Stimulated activated CD8-positive, alpha-beta memory T cell treated with anti-CD3 and anti-CD28 coated beads, Interleukin-15, amount 100 ng/mL, for 4 hours (primary cell): ENCODE measurements around the gene LIME1.

Experiments used
- DNase-seq, 2 donors: peaks; one replicate each; pipeline ENCODE4 v3.0.0-alpha.2; 2020; ENCODE audit warnings: low read depth in 2 of 2

LIME1 gene

DNA sequence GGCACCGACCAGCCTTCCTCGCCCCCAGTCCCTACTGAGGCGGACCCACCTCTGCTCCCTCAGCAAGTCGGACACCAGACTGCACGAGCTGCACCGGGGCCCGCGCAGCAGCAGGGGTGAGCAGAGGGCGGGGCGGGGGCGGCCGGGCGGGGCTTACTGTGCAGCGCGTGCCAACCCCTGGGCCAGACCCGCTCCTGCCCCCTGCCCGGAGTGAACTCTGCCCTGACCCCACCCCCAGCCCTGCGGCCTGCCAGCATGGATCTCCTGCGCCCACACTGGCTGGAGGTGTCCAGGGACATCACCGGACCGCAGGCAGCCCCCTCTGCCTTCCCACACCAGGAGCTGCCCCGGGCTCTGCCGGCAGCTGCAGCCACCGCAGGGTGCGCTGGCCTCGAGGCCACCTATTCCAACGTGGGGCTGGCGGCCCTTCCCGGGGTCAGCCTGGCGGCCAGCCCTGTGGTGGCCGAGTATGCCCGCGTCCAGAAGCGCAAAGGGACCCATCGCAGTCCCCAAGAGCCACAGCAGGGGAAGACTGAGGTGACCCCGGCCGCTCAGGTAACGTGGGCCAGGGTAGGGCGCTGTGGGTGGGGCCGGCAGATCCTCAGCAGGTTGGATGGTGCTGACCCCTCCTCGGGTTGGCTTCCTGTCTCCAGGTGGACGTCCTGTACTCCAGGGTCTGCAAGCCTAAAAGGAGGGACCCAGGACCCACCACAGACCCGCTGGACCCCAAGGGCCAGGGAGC is 1.7 kb downstream of the LIME1 start:
- no peak for DNase-seq

DNA sequence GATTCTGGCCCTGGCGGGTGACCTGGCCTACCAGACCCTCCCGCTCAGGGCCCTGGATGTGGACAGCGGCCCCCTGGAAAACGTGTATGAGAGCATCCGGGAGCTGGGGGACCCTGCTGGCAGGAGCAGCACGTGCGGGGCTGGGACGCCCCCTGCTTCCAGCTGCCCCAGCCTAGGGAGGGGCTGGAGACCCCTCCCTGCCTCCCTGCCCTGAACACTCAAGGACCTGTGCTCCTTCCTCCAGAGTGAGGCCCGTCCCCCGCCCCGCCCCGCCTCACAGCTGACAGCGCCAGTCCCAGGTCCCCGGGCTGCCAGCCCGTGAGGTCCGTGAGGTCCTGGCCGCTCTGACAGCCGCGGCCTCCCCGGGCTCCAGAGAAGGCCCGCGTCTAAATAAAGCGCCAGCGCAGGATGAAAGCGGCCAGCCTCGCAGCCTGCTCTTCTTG is 2.2 kb downstream of the LIME1 start:
- no peak for DNase-seq

DNA sequence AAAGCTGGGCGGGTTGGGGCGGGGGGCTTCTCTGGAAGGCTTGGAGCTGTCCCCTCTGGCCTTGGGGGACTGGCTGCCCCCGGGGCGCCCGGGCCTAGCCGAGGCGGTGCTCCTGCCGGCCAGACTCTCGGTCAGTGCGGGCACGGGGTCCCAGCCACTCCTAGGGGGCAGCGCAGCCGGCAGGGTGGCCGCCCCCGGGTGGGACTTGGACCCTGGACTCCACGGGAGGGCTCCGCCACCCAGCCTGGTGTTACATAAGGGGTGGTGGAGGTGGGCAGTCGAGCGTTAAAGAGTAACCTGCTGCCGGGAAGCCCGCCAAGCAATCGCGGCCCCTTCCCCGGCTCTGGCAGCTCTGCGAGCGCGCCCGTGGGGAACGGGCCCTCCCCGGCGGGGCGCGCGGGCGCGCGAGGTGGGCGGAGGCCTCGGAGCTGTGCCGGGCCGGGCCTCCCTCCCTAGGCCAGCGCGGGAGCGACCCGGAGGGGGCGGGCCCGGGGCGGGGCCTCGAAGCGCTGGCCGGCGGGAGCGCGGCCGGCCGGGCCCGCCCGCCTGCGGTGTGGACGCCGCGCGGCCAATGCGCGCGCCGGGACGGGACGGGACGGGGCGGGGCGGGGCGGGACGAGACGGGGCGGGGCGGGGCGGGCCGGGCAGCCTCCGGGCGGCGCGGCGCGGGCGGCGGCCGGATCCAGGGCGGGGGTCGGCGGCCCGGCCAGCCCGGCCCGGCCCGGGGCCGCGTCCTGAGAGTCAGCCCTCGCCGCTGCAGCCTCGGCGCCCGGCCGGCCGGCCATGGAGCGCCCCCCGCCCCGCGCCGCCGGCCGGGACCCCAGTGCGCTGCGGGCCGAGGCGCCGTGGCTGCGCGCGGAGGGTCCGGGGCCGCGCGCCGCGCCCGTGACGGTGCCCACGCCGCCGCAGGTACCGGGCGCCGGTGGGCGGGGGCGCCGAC is 2.9 kb downstream of the LIME1 start, which contains the start of gene SLC2A4RG:
Gene SLC2A4RG (plus strand): TSS at position 647 of the 940 bp plus-strand sequence. CDS start 137 bp downstream, at position 784.
- no peak for DNase-seq

DNA sequence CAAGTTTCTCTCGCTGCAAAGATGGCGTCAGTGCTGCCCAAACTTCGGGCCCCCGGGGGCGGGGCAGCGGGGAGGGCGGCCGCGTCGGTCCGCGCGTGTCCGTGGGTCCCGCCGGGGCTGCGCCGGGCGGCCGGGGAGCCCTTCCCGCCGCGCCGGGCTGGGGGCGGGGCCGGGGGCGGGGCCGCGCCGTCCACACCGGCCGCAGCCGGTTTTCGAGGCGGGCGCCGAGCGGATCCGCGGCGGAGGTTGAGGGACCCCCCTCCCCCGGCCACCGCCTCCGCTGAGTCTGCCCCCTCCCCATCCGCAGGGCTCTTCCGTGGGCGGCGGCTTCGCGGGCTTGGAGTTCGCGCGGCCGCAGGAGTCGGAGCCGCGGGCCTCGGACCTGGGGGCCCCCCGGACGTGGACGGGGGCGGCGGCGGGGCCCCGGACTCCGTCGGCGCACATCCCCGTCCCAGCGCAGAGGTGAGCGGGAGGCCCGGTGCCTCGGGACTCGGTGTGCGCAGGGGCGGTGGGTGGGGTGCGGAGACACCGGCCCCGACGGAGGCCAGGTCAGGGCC is 3.7 kb downstream of the LIME1 start:
- DNase-seq: no peak

DNA sequence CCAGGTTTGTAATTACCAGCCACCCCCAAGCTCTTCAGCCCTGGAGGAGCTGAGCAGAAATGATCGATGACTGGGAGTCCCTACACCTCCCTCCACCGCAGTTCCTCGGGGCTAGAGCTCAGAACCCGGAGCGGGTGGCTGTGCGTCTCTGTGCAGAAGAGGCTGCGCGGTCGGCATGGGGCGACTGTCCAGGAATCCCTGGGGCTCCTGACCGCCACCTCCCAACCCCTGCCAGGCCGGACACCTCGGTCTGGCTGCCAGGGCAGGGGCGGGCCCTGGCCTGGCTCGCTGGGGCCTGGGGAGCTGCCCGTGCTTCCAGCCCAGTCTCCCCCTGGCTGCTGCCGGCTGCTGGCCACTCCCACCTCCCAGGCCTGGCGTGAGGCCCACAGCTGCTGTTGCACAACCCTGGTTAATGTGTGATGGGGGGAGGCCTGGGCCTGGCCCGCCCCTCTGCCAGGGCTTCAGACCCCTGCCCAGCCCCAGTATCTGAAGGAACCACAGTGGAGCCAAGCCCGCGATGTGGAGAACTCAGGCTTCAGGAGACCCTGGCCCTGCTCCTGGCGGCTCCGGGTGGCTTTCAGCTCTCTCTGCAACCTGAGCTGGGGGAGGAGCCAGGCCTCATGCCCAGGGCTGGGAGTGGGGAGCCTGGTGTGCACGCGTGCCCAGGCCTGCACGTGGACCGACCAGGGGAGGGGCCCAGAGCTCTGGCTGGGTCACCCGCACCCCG is 4.3 kb downstream of the LIME1 start:
- no peak for DNase-seq

DNA sequence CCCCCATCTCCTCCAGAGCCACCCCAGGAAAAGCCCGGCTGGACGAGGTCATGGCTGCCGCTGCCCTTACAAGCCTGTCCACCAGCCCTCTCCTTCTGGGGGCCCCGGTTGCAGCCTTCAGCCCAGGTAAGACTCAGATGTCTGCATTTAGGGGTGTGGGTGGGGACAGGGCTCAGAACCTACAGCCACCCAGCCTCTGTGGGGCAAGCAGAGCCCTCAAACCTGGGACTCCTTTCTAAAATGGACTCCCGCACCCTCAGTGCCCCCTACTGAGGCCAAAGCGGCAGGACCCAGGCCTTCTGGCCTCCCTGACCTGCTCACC is 4.9 kb downstream of the LIME1 start:
- DNase-seq: no peak

DNA sequence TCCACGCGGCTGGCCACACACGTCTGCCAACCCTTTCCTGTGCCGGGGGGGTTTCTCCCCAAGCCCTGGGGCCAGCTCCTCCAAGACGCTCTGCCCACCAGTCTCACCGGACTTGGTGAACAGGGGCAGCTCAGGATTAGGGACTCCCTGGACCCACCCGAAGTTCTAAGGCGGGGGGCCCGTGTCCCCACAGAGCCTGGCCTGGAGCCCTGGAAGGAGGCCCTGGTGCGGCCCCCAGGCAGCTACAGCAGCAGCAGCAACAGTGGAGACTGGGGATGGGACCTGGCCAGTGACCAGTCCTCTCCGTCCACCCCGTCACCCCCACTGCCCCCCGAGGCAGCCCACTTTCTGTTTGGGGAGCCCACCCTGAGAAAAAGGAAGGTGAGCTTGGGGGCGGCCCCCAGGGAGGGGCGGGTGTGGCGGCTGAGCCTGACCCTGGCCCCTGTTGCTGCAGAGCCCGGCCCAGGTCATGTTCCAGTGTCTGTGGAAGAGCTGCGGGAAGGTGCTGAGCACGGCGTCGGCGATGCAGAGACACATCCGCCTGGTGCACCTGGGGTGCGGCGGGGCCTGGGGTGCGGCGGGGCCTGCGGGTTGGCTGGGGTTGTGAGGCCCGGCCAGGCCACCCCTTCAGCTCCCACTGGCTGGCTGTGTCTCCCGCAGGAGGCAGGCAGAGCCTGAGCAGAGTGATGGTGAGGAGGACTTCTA is 5.4 kb downstream of the LIME1 start:
- DNase-seq: no peak

DNA sequence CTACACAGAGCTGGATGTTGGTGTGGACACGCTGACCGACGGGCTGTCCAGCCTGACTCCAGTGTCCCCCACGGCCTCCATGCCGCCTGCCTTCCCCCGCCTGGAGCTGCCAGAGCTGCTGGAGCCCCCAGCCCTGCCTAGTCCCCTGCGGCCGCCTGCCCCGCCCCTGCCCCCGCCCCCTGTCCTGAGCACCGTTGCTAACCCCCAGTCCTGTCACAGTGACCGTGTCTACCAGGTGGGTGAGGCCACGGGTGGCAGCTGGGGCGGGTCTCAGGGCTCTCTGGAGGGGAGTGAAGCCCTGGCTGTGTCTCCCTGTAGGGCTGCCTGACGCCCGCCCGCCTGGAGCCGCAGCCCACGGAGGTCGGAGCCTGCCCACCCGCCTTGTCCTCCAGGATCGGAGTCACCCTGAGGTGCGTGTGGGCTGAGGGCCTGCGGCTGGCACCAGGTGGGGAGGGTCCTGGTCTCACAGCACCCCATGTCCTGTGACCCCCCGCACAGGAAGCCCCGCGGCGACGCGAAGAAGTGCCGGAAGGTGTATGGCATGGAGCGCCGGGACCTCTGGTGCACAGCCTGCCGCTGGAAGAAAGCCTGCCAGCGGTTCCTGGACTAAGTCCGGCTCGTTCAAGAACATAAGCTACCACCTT is 6.0 kb downstream of the LIME1 start:
- DNase-seq: no peak

DNA sequence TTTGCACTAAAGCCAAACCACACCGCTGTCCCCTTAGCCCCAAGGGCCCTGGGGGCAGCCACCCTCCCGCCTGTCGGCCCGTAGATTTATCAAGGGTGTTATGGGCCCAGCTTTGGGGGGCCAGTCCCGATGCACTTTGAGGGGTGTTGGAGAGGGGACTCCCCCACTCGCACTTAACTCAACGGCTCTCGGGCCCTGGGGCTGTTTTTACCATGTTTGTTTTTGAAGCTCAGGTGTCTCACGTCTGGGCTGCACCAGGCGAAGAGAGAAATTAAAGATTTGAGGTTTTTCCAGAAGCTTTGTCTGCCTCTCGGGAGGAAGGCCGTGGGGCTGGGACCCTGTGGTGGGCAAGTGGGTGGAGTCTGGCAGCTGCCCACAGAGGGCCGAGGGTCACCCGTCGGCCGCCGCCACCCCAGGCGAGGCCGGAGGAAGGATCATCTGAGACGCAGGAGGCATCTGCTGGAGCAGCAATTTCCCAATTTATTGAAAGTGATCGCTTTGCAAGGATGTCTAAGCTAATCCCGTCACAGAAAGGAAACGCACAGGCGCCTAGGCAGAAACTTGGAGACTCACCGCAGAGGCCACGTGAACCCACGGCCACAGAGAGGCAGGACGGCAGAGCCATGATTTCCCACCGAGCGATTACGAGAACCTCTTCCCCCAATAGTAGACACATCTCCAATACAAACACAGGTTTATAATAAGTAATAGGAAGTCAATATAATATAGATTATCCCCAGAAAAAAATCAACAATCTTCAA is 6.9 kb downstream of the LIME1 start:
- no peak for DNase-seq

DNA sequence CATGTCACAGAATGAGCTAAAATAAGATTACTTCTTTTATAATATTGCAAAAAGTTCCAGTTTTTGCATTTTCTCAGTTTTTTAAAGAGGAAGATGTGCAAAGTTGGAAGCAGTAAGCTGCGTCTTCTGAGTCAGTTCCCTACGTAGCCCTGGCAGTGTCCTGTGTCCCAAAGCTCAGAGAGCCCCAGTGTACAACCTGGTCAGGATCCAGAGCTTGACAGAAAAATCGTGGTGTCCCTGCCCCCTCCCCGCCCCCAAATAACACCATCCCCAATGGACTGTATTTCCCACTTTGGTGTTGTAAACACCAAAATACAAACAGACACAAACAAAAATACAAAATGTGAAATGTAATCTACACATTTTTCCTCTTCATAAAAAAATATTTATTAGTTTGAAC is 7.7 kb downstream of the LIME1 start:
- DNase-seq: no peak

DNA sequence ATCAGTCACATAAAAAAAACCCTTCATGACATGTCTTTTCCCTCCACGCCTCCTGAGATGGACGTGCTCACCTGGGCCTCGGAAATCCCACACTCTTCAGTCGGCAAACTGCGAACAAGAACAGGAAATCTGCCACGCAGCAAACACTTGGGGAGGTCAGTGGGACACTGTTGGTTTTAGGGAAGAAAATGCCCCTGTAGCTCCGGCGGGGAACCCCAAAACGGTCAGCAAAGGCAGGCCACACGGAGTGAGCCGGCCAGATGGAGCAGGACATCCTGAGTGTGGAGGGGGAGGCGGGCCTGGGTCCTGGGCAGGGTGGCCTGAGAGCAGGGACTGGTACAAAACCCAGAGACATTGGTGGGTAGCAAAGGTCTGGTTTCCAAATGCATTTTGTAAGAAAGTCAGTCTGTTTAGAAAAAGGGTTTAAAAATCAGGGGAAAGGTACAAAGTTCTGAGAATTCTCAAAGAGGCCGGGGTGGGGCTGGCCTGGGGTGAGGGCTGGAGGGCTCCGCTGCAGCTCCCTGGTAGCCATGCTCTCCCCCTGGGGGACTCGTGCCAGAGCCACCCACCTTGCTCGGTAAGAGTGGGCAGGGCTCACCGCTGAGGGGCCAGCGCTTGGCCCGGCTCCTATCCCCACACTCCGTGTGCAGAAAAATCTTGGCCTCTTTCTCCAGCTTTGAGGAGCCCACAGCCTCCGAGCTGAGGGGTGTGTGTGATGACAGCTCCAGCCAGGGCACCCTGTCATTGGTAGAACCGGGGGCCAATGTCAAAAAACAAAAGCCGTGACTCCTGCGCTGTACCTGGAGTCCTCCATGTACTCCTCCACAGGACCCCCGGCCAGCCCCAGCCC is 8.3 kb downstream of the LIME1 start:
- DNase-seq: no peak

DNA sequence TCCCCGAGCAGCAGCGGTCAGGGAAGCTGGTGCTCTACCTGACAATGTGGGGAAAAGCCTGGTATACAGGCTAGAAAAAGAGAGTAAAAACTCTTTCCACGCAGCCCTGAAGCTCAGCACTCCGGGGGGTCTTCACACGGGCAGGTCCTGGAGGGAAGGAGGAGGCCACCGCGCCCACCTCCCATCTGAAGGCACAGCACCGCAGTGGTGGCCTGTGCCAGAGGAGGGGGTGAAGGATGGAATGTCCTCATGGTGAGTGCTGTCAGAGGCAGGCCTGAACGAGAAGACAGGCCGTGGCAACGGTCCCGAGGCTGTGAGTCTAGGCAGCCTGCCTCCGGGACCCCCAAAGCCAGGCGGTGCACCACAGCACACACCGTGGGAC is 9.0 kb downstream of the LIME1 start:
- DNase-seq: no peak

DNA sequence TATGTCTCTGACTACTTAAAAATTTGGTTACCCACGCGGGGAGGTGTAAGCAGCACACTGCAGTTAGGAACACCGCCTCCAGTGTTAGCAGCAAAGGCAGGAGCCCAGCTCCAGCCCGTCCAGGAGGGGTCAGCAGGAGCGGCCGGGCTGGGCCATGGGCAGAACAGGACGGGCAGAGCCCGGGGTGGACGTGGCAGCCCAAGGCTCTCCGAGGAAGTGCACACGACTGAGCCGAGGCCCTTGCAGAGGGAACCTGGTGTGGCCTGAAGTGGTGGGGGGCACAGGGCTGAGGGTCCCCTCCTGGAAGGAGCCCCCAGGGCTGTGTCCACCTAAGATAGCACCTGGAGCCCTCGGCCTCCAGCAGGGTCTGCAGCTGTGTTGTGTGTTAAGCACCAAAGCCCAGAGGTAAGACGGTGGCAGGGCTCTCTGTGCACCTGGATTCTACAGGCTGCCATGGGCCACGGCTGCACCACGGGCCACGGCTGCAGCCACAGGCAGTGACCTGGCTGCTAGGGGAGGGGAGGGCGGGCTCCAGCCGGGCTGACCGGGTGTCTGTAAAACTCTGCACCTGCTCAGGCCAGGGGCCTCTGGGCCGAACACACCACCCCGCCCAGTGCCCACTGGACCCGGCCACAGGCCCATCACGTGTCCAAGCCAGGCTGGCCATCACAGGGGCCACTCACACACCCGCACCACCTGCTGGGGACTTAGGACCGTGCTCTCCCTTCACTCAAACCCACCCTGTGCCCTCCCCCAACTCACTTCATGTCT is 9.7 kb downstream of the LIME1 start:
- no peak for DNase-seq

DNA sequence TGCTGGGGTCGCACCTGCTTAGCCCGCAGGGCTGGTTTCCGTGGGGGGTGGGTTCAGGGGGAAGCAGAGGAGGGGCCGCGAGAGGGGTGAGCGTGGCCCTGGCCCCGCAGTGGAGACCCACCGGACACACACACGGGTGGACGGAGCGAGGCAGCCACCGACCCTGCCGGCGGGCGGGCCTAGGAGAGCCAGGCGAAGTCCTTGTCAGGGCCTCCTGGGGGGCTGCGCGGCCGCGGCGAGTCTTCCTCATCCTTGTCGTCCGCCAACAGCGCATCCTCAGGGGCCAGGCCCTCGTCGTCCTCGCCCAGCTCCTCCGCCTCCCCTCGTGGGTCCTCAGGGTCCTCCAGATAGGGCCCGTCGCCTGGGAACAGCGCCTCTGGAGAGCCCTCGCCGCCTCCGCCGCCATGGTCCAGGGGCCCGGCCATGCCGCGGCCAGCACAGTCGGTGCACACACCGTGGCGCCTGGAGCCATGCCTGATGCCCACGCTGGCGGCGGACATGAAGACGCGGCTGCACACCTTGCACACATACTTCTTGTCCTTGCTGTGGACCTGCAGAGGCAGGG is 10.4 kb downstream of the LIME1 start:
- DNase-seq: no peak

DNA sequence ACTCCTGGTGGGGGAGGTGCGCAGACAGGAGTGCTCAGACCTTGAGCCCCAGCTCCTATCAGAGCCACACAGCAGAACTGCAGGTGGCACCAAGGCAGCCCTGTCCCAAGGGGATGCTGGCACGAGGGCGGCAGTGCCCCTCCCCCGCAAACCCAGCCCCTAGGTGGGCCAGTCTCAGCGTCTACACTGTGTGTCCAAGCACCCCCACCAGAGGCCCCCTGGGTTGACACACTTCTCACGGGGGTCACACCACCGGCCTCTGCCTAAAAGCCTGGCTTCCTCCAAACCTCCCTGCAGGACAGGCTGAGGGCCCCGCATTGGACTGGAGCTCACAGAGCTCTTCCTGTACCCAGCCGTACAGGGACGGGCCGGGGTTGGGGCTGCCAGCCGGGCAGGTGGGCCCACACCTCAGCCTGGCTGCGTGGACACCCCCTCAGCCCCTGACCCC is 11.2 kb downstream of the LIME1 start:
- DNase-seq: no peak

DNA sequence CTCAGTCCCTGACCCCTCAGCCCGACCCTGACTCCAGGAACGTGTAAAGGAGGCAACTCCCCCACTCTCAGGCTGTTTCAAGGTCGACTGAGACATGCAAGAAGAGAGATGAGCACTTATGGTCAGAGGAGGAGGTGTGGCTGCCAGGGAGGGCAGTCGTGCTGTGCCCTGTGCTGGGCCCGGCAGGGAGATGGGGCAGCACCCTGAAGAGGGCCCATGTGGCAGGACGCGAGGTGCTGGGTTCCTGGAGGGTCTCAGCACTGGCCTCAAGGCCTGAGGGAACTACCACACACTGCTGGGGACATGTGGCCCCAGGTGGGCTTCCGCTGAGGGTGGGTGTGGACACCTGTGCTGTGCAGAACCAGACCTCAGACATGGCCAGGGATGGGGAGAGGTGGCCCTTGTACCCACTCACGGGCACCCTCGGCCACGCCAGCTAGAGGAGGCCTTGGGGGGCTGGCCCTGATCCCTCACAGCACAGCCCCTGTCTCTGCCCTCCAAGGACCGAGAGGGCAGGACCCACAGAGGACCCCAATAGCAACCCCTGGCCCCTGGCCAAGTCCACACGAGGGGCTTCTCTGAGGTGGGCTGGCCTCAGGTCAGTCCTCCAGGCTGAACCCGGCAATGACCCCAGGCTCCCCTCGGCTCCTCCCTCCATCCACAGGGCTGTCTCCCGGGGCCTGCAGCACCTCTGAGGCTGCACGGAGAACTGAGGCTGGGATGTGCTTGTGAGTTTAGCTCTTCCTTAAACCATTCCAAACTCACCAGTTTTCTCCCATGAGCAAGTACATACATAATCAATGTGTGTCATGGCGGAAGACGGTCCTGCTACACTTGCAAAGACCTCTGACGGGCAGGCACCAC is 11.8 kb downstream of the LIME1 start:
- no peak for DNase-seq

DNA sequence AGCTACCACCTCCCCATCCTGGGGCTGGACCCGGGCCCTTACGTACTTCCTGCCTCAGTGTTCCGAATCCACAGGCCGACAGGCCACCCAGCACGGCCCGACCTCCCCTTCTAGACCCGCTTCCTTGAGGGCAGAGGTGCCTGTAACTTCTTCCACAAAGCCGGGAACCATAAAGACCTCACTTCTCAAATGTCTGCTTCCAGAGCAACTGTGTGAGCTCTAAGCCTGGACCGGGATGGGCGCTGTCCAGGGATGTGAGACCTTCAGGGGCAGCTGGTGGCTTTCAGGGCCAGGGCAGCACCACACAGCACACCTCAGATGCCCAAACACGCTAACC is 12.4 kb downstream of the LIME1 start:
- no peak for DNase-seq
